Psoas muscle (tissue), 8 donors: ENCODE data around the gene COL27A1. TPM values are rescaled to one million over a fixed set of nuclear protein-coding genes. Genes with fewer than 3 reads are reported as not detected.

ENCODE experiments used
- ATAC-seq, 4 donors: fragments of 200-7000 bp; cut with Tn5 transposase; one replicate each; pipeline ENCODE4 v1.9.1; 2020; ENCODE audit warnings: moderate library complexity in 3 of 4, mild to moderate bottlenecking in 2 of 4
- DNase-seq, 2 donors: peaks; one replicate each; pipeline ENCODE4 v3.0.0-alpha.2; 2020
- H3K27ac ChIP-seq: fragments of 200-600 bp; one replicate; pipeline ENCODE4 v1.8.0; 2022
- H3K27me3 ChIP-seq, 3 donors: fragments of 200-600 bp in 1 of 3; one replicate each; pipeline versions ENCODE4 v1.6.1 to v1.8.0; 2013 to 2022; ENCODE audit warnings: low read length in 2 of 3, mild to moderate bottlenecking in 2 of 3, moderate library complexity in 1 of 3; ENCODE audit not compliant: insufficient read depth in 3 of 3
- H3K36me3 ChIP-seq, 2 donors: fragments of 200-600 bp in 1 of 2; one replicate each; pipeline versions ENCODE4 v1.6.1 to v1.8.0; 2013 to 2022; ENCODE audit warnings: low read depth in 1 of 2, mild to moderate bottlenecking in 1 of 2, moderate library complexity in 1 of 2; ENCODE audit not compliant: insufficient read depth in 1 of 2
- H3K4me1 ChIP-seq: fragments of 200-600 bp; one replicate; pipeline ENCODE4 v1.8.0; 2022
- H3K4me3 ChIP-seq: fragments of 200-600 bp; one replicate; pipeline ENCODE4 v1.8.0; 2022; ENCODE audit warnings: mild to moderate bottlenecking
- H3K9me3 ChIP-seq: fragments of 200-600 bp; one replicate; pipeline ENCODE4 v1.8.0; 2022
- CTCF ChIP-seq: fragments of 200-600 bp; IDR thresholded peaks from one replicate; pipeline ENCODE4 v1.8.0; 2022; ENCODE audit warnings: antibody characterized with exemption
- WGBS, 3 donors: extraction: QIAGEN DNeasy Blood & Tissue Kit; methylation state at CpG; one replicate each; pipeline versions ENCODE4 v1.1.6 to v1.1.7; 2013; 5-methylcytosine and 5-hydroxymethylcytosine counted together
- intact Hi-C, 2 donors: fragments of 100-400 bp; cut with DNase I; formaldehyde crosslinking; loops; one replicate each; pipeline versions ENCODE4 v1.11.0 to v1.14.2; 2022
- polyA plus RNA-seq, 3 donors: library from polyadenylated mRNA; stranded (reverse); fragments of 200-250 nt; gene quantifications; one replicate each; pipeline ENCODE4 v1.2.3, GENCODE V29; 2013
- total RNA-seq, 4 donors: library from RNA; stranded (reverse); fragmentation: NEBNext Ultra II Directional in 2 of 4; extraction: Animal tissue kit (Norgen Biotek cat#: 25700) in 2 of 4; gene quantifications; one replicate each; pipeline versions ENCODE4 v1.2.1 to v1.2.4, GENCODE V29; 2021 to 2023
- donor health status: healthy with polysubstance abuse.
- donor health status: DM: no; HTN: no; CAD: no; lungs with moderate emphysema.
- donor health status: Bipolar disorder and iron deficiency.
- donor health status: healthy.
- donor health status: DM: yes; HTN: yes; CAD: no.
- donor health status: DM: no; HTN: no; CAD: no.
- donor health status: DM: no; HTN: no; CAD: no.
- donor health status: DM: yes; HTN: yes; CAD: no.

COL27A1 gene
- total and polyA plus RNA-seq, 7 donors = 1.1 to 8.5 (median 3.9) TPM

DNA sequence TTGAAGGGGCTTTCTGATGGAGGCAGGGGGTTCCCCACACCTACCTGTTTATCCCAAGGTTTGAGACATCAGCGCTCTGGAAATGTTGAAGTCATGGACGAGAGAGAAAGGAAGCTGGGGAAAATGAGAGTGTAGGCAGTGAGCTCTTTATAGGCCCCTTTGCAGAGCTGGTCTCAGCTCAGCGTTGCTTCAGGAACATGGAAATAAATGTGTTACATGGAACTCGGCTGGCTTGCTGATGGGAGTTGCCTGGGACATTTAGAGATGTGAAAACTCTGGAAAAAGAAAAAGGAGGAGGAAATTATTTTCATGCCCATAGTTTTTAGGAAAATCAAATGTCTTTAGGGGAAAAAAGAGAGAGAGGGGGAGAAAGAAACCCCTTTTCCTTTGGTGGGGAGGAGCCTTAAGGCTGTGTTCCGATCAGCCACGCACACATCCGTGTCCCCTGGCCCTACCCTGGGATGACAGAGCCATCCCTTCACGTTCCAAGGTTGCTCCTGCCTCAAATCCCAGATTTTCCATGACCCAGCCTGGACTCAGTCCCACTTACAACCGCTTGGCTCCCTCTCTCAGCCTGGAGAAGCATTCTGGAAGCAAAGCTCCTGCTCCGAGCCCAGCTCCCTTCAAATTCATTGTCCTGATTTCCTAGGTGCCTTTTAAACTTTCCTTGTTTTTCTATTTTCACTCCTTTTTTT lies 78.3 kb downstream of the COL27A1 start:
- intact Hi-C loops = no loop called here
- H3K9me3 ChIP-seq = no peaks in the 10 kb centered on the region
- H3K27me3 ChIP-seq = no peaks in the 10 kb centered on the region
- ATAC-seq = no peak
- H3K4me1 ChIP-seq = no peaks in the 10 kb centered on the region
- H3K36me3 ChIP-seq = no peaks in the 10 kb centered on the region
- H3K27ac ChIP-seq = no peak overlapping the region
- no peak for TF ChIP-seq CTCF
- no peak overlapping the region for H3K4me3 ChIP-seq
- peak in 1 of 2 donors; percentile 43 for DNase-seq
- WGBS, 3 donors = 66 to 69% (median 69%) methylated on average over 10 of the region's 10 CpGs

DNA sequence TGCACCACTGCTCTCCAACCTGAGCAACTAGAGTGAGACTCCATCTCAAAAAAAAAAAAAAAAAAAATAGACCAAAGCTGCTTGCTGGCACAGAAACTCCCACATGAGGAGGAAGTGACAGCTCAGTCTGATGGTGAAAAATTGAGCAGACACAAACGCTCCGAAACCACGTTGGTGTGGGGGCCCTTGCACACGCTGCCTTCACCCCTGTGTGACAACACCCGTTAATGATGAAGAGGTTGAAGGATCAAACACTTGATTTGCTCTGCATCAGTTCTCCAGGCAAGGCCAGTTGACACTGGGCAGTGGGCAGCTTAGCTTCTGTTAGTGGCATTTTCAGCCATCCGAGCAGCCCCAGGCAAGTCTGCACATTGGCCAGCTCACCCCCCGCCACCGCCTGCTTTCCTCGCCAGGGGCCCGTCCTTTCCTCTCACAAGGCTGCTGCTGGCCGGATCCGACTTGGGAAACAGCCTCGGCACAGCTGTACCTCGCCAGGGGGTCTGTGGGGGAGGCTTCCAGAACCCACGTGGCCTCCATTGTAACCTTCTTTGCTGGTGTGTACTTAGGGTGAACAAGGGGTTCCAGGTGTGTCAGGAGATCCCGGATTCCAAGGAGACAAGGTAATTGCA lies 79.8 kb downstream of the COL27A1 start:
- H3K9me3 ChIP-seq = no peaks in the 10 kb centered on the region
- 78 to 83% (median 79%) methylated on average over 16 of the region's 16 CpGs for WGBS, 3 donors
- H3K4me1 ChIP-seq = no peaks in the 10 kb centered on the region
- H3K27ac ChIP-seq = no peak overlapping the region
- DNase-seq (no peak), ATAC-seq (no peak)
- intact Hi-C loops = no loop called here
- no peak for TF ChIP-seq CTCF
- no peak overlapping the region for H3K4me3 ChIP-seq
- no peaks in the 10 kb centered on the region for H3K27me3 ChIP-seq
- H3K36me3 ChIP-seq = no peaks in the 10 kb centered on the region

GRCh38 chr9:114236391-114237138 lies 81.2 kb downstream of the COL27A1 start:
- Histone ChIP-seq H3K4me1 (peaks cover 13% of the 10 kb centered on the region), H3K27me3 (no peaks in the 10 kb centered on the region), H3K4me3 (no peak overlapping the region), H3K36me3 (no peaks in the 10 kb centered on the region), H3K9me3 (no peaks in the 10 kb centered on the region), H3K27ac (no peak overlapping the region)
- no peak for TF ChIP-seq CTCF
- DNase-seq (no peak), ATAC-seq (no peak)
- WGBS, 3 donors = 77 to 81% (median 80%) methylated on average over 12 of the region's 12 CpGs
- intact Hi-C loops = no loop called here

DNA sequence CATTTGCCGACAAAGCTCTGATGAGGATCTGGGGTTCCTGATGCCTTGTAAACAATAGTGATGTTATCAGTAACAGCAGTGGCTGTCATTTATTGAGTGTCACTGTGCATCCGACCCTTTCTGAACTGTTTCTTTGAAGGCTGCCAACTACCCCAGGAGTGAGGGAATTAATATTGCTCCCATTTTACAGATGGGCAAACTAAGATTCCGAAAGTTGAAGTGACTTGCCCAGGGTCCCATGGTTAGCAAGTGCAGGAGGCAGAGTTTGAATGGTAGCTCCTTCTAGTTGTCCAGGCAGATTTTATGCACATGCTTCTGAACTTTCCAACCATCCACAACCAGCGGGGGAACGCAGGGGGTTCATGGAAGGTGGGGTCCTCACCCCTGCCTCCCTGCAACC lies 81.9 kb downstream of the COL27A1 start:
- ATAC-seq = no peak
- Histone ChIP-seq H3K9me3 (no peaks in the 10 kb centered on the region), H3K27me3 (no peaks in the 10 kb centered on the region), H3K36me3 (no peaks in the 10 kb centered on the region), H3K4me3 (no peak overlapping the region), H3K27ac (no peak overlapping the region), H3K4me1 (peaks cover 14% of the 10 kb centered on the region)
- no peak for TF ChIP-seq CTCF
- DNase-seq = no peak
- intact Hi-C loops = no loop called here
- 93 to 98% (median 97%) methylated on average over 5 of the region's 5 CpGs for WGBS, 3 donors
